SIG-M5 (cell line): ENCODE results near the gene SH3RF2.
"Not testable (repeated sequence)": the region's sequence is repeated elsewhere in the genome, so short reads cannot be mapped to it uniquely, and the experiment has no call there.

Experiments
- DNase-seq: peaks from one replicate; lab custom pipeline; 2025; lab: John Stamatoyannopoulos, UW

SH3RF2 gene

DNA sequence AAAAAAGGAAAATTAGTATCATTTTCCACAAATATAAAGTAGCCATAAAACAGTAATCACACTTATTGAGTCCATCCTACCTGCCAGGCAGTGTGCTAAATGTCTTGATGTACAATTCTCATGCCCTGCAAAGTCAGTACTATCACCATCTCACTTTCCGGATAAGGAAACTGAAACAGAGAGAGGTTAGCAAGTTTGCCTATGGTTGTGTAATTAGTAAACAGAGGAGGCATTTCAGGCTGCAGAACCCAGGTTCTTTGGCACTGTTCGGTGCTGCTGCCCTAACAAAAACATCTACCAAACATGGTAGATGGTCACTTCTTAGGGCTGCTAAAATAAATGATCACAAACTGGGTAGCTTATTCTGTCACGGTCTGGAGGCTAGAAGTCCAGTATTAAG lies 146.4 kb downstream of the SH3RF2 start:
- DNase-seq = no peak

DNA sequence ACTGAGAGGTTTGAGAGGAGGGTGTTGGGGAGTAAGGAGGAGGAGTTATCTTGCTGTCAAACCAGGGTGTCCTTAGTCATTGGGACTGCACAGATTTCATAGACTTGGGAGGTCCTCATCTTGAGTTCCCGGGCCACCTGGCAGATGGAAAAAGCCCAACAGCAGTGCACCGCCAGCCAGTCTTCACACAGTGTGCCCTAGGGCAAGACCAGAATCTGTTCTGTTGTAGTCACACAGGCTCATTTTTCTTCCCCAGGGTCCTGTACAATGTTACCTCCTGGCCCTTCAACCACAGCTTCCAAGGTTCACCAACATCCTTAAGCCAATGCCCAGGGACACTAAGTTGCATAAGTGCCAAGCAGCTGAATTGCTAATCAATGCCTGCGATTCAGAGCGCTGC lies 148.0 kb downstream of the SH3RF2 start:
- DNase-seq = no peak

DNA sequence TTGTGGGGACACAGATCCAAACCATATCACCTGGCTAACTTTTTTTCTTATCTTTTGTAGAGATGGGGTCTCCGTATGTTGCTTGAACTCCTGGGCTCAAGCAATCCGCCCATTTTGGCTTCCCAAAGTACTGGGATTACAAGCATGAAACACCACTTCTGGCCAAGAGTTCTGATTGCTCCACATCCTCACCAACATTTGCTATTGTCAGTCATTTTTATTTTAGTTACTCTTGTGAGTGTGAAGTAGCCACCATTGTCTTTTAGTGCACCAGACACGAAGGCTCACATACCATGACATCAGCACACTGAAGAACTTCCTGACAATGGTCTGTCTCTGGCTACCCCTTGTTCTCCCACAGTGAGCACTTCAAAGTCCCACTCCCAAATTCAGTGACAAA lies 151.7 kb downstream of the SH3RF2 start:
- DNase-seq = no peak

DNA sequence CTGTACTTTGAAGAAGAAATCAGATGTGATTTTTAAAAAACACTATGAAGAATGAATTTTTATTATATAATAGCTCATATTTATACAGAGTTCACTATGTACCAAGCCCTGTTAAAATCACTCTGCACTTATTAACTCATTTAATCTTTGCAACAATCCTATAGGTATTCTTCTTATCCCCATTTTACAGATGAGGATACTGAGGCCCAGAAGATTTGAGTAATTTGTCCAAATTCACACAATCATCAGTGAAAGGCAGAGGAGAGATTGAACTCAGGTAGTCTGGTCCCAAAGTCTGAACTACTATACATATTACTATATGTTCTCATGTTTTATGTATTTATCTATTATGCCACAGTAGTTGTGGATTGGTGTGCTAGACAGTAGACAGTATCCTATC lies 152.9 kb downstream of the SH3RF2 start:
- no peak for DNase-seq

DNA sequence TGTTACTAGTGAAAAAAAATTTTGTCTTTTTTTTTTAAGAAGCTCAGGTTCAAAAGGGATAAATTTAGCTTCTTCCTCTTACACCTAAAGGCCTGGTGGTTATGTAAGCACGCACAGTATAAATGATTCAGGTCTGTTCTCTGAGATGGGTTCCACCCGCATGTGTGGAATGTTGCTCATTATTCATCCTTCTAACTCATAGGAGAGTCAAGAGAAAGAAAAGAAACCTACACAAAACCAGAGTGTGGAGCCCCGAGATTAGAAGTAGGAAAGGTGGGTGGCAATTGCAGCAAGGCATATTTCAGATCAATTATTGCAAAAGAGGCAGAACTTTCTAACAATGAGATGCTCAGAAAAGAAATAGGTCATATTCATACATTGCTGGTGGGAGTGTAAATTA lies 155.5 kb downstream of the SH3RF2 start:
- DNase-seq = no peak

DNA sequence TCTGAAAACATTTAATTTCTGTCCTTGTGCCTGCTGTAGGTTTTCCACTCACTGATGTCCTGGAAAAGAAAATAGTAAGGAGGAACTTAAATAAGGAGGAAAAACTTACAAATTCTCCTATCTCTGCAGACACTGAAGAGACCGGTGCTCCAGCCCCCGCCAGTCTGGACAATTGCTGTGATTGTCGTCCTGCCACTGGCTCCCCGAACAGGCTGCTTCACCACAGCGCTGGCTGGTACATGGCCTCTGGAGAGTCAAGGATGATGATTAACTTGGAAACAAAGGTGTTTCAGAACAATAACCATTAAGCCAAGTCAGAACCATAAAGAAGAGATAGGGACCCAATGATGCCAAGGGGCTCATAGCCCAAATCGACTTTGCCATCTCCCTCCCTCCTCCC lies 161.7 kb downstream of the SH3RF2 start:
- DNase-seq = no peak

DNA sequence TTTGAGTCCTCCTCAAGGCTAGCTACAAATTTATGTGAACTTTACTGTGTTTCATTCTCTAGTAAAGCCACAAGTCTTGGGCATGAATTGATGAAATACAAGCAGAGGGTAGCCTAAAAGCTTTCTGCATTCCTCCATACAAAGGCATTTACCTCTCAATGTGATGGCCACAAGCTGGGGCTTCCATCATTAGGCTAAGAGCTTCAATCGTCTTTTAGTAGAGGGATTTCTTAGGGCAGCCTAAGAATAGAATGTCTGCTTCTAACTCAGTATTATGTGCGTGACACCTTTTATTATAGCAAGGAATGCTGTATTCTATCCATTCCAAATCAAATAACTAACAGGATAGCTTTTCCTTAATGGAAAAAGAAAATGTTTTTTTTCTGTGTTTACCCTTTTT lies 165.3 kb downstream of the SH3RF2 start:
- no peak for DNase-seq

DNA sequence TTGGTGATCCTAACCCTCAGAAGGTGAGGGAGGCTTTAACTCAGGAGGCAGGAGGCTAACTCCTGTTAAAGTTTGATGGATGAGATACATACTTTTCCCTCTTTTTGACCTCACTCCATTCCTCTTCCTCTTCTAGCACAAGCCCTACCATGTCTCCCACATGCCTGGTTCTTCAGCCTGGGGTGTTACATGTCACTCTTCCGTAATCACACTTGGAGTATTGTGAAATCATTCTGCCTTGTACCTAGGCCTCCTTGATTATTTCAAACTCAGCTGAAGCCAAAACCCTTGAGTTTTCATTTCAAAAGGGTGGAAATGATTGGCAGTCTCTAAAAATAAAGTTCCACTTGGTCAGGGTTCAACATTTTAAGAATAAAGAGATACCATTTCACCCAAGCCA lies 167.2 kb downstream of the SH3RF2 start:
- DNase-seq = no peak

DNA sequence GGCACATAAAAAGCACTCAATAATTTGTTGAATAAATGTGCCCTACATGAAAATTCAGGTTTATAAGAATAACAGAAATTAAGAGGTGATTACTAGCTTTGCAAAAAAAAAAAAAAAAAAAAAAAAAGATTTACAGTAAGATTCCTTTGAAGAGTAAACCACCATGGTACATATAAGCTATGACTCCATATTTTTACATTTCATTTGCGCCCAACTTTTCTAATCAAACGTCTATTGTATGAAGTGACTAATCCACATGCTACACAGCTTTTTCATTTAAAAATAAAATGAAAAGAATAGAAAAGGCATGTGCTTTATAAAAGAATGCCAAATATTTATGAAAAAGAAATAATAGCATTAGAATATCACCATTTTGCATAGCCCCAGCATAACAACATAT lies 169.1 kb downstream of the SH3RF2 start, which contains the start of gene PLAC8L1:
PLAC8L1 (minus strand) TSS at position 101 of the 400 bp plus-strand sequence. CDS start 1,266 bp downstream, outside the sequence.
- no peak for DNase-seq

DNA sequence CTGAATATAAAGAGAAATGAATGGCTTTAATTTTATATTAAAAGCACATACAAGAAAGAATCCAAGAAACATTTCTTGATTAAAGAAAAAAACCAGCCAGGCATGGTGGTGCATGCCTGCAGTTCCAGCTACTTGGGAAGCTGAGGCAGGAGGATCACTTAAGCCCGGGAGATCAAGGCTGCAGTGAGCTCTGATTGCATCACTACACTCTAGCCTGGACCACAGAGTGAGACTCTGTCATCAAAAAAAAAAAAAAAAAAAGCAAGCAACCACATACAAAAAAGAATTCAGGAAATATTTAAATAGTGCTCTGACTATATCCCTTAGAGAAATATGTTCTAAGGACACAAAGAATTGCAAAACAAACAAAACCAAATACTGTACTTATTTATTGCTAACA lies 171.5 kb downstream of the SH3RF2 start:
- no peak for DNase-seq

DNA sequence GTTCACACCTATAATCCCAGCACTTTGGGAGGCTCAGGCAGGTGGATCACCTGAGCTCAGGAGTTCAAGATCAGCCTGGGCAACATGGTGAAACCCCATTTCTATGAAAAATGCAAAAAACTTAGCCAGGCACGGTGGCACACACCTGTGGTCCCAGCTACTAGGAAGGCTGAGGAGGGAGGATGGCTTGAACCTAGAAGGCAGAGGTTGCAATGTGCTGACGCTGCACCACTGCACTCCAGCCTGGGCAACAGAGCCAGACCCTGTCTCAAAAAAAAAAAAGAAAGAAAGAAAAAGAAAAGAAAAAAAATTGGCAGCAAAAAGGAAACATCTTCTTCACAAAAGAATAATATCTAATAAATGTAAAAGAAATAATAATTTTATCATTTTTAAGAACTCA lies 172.5 kb downstream of the SH3RF2 start:
- DNase-seq = not testable (repeated sequence)

DNA sequence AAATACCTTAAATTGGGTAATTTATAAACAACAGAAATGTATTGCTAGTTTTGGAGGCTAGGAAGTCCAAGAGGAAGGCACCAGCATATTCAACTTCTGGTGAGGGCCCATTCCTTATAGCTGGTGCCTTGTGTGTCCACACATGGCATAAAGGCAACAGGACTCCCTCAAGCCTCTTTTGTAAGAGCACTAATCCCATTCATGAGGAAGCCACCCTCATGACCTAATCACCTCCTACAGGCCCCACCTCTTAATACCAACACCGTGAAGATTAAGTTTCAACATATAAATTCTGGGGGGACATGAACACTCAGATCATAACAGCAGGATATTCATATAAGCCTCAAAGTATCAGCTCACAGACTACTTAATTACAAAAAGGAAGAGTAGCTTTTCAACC lies 173.0 kb downstream of the SH3RF2 start:
- no peak for DNase-seq

DNA sequence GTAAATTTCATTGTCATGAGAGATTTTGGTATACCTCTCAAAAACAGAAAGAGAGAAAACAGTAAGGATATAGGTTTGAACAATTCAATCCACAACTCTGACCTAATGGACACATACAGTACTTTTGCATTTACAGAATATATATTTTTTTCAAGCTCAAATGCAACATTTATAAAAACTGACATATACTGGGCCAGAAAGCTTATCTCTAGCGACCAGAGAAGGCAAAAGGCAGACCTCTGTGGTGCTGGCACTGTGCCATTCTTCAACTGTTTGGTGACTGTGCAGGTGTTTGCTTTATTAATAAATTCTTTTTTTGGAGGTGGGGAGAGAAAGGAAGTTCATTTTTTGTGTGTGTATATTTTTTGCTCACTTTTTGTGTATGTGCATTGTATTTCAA lies 175.0 kb downstream of the SH3RF2 start:
- no peak for DNase-seq

DNA sequence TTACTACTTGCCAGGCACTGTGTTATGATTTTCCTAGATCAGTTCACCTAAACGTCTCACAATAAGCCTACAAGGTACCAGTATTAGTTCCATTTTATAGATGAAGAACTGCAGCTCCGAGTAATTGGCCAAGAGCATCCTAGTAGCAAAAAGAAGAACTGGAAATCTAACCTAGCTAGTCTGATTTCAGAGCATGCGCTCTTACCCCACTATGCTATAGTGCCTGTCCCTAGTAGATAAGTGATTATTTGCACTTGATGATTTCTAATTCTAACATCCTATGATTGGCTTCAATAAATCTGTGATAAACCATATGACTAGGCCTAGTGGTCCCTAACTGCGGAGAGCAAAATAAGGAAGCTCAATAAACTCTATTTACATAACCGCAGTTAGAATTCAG lies 176.1 kb downstream of the SH3RF2 start:
- DNase-seq = no peak
